Left lung (tissue), 10 donors: ENCODE measurements around the gene DLG1. TPM values are rescaled to one million over a fixed set of nuclear protein-coding genes. Genes with fewer than 3 reads are reported as not detected.

Experiments used
- ATAC-seq: fragments of 200-7000 bp; cut with Tn5 transposase; one replicate; pipeline ENCODE4 v1.9.1; 2020; ENCODE audit warnings: moderate library complexity
- DNase-seq, 4 donors: peaks; one replicate each; pipeline ENCODE4 v3.0.0-alpha.2; 2013 to 2020
- H3K27ac ChIP-seq, 2 donors: fragments of 200-600 bp; sonication (generic) in 1 of 2; one replicate each; pipeline versions ENCODE4 v1.5.0 to v1.8.0; 2020 to 2021
- H3K27me3 ChIP-seq, 2 donors: fragments of 200-600 bp; sonication (generic) in 1 of 2; one replicate each; pipeline versions ENCODE4 v1.5.0 to v1.8.0; 2020 to 2021
- H3K36me3 ChIP-seq, 2 donors: fragments of 200-600 bp; sonication (generic) in 1 of 2; one replicate each; pipeline versions ENCODE4 v1.5.0 to v1.8.0; 2020 to 2021
- H3K4me1 ChIP-seq, 2 donors: fragments of 200-600 bp; one replicate each; pipeline ENCODE4 v1.8.0; 2021
- H3K4me3 ChIP-seq, 2 donors: fragments of 200-600 bp; sonication (generic) in 1 of 2; one replicate each; pipeline versions ENCODE4 v1.5.0 to v1.8.0; 2020 to 2021; ENCODE audit warnings: mild to moderate bottlenecking in 1 of 2
- H3K9me3 ChIP-seq, 2 donors: fragments of 200-600 bp; sonication (generic) in 1 of 2; one replicate each; pipeline versions ENCODE4 v1.5.0 to v1.8.0; 2020 to 2021
- CTCF ChIP-seq, 2 donors: fragments of 200-600 bp; sonication (generic) in 1 of 2; IDR thresholded peaks; one replicate each; pipeline versions ENCODE4 v1.5.0 to v1.8.0; 2021; ENCODE audit warnings: antibody characterized with exemption in 2 of 2
- intact Hi-C, 2 donors: fragments of 100-400 bp; cut with DNase I; formaldehyde crosslinking; loops; one replicate each; pipeline versions ENCODE4 v1.11.2 to v1.14.2; 2022
- polyA plus RNA-seq, 6 donors: library from polyadenylated mRNA; unstranded; fragments of 120-200 nt; gene quantifications; one replicate each; pipeline ENCODE4 v1.2.1, GENCODE V29; 2013; ENCODE audit not compliant: insufficient read length in 6 of 6
- total RNA-seq, 2 donors: library from RNA; stranded (reverse); fragmentation: NEBNext Ultra II Directional; extraction: Animal tissue kit (Norgen Biotek cat#: 25700); gene quantifications; one replicate each; pipeline ENCODE4 v1.2.1, GENCODE V29; 2021
- donor health status: DM: no; HTN: yes; CAD: no.
- donor health status: DM: no; HTN: no; CAD: no.

The DLG1 gene
- total and polyA plus RNA-seq, 8 donors = 71.0 to 89.9 (median 83.2) TPM

DNA sequence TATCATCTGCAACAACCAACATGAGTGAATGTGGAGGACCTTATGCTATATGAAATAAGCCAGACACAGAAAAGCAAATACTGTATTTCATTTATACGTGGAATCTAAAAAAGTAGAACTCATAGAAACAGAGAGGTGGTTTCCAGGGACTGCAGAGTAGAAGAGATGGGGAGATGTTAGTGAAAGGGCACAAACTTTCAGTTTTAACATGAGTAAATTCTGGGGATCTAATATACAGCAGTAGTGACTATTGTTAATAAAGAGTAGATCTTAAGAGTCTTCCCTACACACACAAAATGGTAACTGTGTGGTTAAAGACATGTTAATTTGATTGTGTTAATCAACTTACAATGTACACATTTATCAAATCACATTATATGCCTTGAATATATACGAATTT, 247.9 kb downstream of the DLG1 start:
- no peak overlapping the region for H3K4me3 ChIP-seq
- intact Hi-C loops = no loop called here
- TF ChIP-seq CTCF (IDR thresholded peaks at IDR 0.05) = no peak
- no peak for ATAC-seq
- no peaks in the 10 kb centered on the region for H3K4me1 ChIP-seq
- H3K36me3 ChIP-seq = peaks cover 0 to 62% of the 10 kb centered on the region in 2 donors
- no peaks in the 10 kb centered on the region for H3K9me3 ChIP-seq
- H3K27me3 ChIP-seq = no peaks in the 10 kb centered on the region
- no peak overlapping the region for H3K27ac ChIP-seq
- DNase-seq = no peak

- no peak for TF ChIP-seq CTCF (IDR thresholded peaks at IDR 0.05)
- Histone ChIP-seq H3K27me3 (no peaks in the 10 kb centered on the region), H3K27ac (no peak overlapping the region), H3K4me1 (no peaks in the 10 kb centered on the region), H3K9me3 (no peaks in the 10 kb centered on the region), H3K36me3 (peaks cover 0 to 43% of the 10 kb centered on the region in 2 donors), H3K4me3 (no peak overlapping the region)
- ATAC-seq = peak; percentile 78
- DNase-seq = no peak
- intact Hi-C loops = no loop called here
Measured at GRCh38 chr3:197042539-197042938, 255.9 kb downstream of the DLG1 start.

DNA sequence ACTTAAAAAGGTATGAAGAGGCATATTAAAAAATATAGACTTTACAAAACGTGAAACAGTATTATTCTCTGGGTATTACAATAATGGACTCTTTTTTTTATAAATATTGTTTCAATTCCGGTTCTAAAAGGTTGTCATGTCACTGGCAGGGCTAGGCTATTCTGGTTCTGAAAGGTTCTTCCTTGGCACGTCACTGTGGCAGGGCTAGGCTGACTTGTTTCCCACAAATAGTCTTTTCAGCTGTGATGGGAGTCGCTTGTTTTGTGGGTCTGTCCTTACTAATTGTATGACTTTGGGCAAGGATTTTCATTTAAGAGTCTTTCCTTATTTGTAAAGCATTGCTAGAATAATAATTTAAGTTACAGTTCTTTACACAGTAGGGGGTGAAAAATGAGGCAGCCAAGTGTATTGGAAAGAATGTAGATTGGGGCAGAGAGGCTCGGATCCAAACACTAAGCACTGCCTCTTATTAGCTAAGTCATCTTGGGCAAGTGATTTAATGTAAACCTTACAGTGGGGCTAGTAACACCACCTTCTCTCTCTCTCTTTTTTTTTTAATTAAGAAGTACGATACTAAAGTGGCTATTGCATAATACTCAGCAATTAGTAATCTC, 256.4 kb downstream of the DLG1 start:
- no peak for TF ChIP-seq CTCF (IDR thresholded peaks at IDR 0.05)
- H3K9me3 ChIP-seq = no peaks in the 10 kb centered on the region
- DNase-seq = no peak
- no peak overlapping the region for H3K4me3 ChIP-seq
- no peaks in the 10 kb centered on the region for H3K27me3 ChIP-seq
- peak; percentile 85 for ATAC-seq
- intact Hi-C loops = no loop called here
- peaks cover 0 to 40% of the 10 kb centered on the region in 2 donors for H3K36me3 ChIP-seq
- no peaks in the 10 kb centered on the region for H3K4me1 ChIP-seq
- no peak overlapping the region for H3K27ac ChIP-seq

DNA sequence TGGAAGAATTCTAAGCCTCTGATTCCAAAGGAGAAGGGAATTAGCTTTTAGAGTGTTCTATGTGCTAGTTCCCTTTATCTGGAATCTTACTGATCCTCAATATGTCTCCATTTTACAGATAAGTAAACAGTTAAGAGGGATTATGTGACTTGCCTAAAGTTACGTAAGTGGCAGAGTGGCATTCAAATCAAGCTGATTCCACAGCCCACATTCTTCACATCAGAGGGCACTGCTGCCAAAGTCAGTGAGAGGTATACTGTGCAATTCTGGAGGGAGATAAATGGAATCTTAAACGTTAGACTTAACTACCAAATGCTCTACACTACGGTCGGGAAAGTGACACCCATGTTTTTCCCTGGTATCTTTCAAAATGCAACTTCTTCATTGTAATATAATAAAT, 257.8 kb downstream of the DLG1 start:
- DNase-seq = no peak
- ATAC-seq = no peak

More for the DNA sequence above, 257.8 kb downstream of the DLG1 start:
- no peak for TF ChIP-seq CTCF (IDR thresholded peaks at IDR 0.05)
- Histone ChIP-seq H3K9me3 (no peaks in the 10 kb centered on the region), H3K27me3 (peaks cover 0 to 12% of the 10 kb centered on the region in 2 donors), H3K4me1 (no peaks in the 10 kb centered on the region), H3K36me3 (peaks cover 0 to 26% of the 10 kb centered on the region in 2 donors), H3K27ac (no peak overlapping the region), H3K4me3 (no peak overlapping the region)
- intact Hi-C loops = no loop called here
